HG02973 (cell line): ENCODE results near the gene ELOA2.
"Not testable (repeated sequence)": the region's sequence is repeated elsewhere in the genome, so short reads cannot be mapped to it uniquely, and the experiment has no call there.

Experiments
- ATAC-seq: cut with Tn5 transposase; IDR thresholded peaks from one replicate; pipeline ENCODE4 v1.9.1; 2021; ENCODE audit warnings: moderate library complexity; ENCODE audit not compliant: unreplicated experiment

Gene ELOA2, protein sequence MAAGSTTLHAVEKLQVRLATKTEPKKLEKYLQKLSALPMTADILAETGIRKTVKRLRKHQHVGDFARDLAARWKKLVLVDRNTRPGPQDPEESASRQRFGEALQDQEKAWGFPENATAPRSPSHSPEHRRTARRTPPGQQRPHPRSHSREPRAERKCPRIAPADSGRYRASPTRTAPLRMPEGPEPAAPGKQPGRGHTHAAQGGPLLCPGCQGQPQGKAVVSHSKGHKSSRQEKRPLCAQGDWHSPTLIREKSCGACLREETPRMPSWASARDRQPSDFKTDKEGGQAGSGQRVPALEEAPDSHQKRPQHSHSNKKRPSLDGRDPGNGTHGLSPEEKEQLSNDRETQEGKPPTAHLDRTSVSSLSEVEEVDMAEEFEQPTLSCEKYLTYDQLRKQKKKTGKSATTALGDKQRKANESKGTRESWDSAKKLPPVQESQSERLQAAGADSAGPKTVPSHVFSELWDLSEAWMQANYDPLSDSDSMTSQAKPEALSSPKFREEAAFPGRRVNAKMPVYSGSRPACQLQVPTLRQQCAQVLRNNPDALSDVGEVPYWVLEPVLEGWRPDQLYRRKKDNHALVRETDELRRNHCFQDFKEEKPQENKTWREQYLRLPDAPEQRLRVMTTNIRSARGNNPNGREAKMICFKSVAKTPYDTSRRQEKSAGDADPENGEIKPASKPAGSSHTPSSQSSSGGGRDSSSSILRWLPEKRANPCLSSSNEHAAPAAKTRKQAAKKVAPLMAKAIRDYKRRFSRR

DNA sequence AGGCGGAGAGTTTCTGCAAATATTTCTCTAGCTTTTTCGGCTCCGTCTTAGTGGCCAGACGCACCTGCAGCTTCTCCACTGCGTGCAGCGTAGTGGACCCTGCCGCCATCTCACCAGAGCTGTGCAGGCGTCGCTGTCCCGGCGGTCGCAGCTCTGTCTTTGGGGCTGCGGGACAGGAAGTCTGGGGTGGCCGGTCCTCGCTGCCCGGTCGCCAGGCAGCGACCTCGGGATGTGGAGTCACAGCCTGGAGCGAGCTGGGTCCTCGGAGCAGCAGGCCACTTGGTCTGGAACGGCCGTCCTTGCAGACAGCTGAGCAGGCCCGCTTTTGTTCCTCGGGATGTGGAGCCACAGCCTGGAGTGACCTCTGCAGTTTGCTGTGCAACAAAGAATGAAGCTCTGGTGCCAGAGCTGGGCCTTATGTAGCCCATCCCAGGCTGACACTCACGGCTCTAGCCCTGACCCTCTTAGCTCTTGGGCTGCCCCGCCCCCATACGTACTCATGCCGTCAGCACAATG lies at the start of gene ELOA2:
TSS of gene ELOA2 (minus strand) at position 466 of the 516 bp plus-strand sequence. CDS start at position 109, 357 bp downstream.
- no peak for ATAC-seq

- no peak for ATAC-seq
Observed at GRCh38 chr18:47081578-47081977, 46.2 kb upstream of the ELOA2 start.

DNA sequence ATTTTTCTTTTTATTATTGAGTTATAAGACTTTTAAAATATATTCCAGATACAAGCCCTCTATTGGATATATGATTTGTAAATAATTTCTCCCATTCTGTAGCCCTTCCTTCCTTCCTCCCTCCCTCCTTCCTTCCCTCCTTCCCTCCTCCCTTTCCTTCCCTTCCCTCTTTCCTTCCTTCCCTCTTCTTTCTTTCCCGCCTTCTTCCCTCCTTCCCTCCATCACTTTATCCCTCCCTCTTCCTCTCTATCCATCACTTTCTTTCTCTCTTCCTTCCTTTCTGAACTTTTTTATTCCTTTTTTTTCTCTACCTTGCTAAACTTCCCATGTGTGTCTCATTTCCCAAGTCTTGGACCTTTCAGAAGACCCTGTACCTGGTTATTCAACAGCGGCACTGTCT lies 45.5 kb upstream of the ELOA2 start:
- no peak for ATAC-seq

GRCh38 chr18:47077111-47077510 lies 41.7 kb upstream of the ELOA2 start:
- no peak for ATAC-seq

- ATAC-seq, result no peak
Observed at GRCh38 chr18:47075098-47075883, 39.9 kb upstream of the ELOA2 start.

DNA sequence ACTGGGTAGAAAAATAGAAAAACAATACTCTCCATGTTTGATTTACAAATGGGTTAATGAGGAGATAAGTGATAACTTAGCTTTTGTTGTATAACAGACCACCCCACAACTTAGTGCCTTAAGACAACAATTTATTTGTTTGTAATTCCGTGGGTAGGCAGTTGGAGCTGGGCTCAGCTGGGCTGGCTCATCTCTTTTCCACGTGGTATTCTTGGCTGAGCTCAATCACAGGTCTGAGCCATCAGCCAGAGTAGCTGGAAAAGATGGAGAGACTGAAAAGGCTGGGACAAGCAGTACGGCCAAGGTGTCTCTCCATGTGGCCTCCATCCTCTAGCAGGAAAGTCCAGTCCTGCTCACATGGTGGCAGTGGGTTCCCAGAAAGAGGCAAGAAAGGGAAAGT lies 32.2 kb upstream of the ELOA2 start:
- ATAC-seq, result no peak

DNA sequence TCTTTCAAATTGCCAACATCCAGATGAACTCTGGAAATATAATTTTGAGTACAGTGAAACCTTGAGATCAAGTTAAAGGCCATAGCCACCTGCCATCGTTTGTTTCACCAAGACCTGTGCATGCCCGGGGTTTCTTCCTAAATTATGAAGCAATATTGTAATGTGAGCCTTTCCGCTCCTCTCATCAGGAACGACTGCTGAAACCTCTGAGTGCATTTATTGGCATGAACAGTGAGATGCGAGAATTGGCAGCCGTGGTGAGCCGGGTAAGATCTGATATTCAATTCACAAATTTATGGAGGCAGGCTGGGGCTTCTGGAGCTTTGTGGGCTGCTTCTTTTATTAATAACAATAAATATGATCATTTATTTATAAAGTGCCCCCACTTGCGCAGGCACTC lies 27.7 kb upstream of the ELOA2 start:
- no peak for ATAC-seq

DNA sequence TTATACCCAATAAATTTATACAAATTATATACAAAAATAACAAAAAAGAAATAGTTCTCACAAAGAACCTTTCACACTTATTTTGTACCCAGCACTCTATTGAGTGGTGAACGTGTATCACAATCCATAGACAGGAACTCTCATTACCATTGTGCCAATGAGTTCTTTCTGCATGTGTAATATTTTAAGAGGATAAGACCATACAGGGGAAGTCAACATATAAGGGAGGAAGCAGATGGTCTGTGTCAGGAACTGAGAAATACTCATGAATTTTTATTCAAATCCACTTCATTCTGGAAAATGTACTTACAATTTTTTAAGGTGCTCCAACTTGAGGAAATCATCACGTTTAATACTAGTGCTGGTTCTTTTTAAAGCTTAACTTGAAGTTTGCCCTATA lies 27.1 kb upstream of the ELOA2 start:
- no peak for ATAC-seq

GRCh38 chr18:47054369-47054768 lies 18.9 kb upstream of the ELOA2 start:
- ATAC-seq, result no peak

DNA sequence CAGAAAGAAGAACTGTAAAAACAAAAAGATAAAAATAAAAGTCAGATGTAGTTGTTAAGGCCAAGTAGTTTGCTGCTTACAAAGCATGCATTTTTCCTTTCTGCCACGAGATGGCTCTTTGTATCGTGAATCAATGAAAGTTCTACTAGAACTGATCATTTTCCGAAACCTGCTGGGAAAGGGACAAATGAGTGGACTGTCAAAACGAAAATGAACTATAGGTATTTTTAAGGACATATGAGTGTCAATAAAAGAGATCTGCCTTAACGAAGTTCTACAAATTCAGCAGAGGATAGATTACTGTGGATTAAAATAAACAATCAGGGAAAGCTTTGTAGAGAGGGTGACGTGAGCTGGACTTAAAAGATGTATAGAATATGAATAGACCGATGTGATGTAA lies 15.0 kb upstream of the ELOA2 start:
- no peak for ATAC-seq

DNA sequence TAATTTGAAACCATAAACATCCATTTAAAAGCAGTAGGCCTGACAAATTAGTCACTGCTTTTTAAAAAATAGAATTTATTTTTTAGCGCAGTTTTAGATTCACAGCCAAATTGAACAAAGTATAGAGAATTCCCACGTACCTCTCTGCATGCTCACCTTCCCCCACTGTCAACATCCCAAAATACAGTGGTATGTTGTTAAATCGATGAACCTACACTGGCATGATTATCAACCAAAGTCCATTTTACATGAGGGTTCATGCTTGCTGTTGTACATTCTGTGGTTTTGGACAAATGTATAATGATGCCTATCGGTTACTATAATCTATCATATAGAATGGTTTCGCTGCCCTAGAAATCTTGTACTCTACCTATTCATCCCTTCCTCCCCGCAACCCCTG lies 5.6 kb upstream of the ELOA2 start:
- ATAC-seq, result no peak

- ATAC-seq, result no peak
Observed at GRCh38 chr18:47036927-47037578, 1.6 kb upstream of the ELOA2 start.

DNA sequence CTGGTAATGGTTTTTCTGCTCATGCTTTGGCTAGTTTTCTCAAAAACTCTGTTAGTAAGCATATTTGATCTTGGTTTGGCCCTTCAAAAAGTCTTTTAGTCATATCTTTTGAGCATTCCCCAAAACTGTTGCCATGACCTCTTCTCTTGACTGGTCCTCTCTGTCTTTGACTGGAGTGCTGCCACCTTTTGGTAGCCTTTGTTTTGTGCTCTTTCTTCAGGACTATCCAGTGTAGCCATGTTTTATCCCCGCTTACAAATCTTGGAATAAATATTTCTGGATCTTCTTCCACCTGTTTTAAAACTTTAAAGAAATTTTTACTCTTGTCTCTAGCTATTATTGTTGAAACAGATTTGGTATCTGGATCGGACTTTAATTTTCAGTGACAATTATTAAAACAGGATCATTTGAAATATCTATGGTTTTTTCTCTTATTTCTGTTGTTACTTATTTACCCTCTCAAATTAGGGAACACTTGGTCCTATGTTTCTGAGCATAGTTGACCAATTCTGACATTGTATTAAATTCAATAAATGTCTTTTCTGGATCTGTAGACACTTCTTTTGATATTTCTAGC lies 965 bp upstream of the ELOA2 start:
- no peak for ATAC-seq

DNA sequence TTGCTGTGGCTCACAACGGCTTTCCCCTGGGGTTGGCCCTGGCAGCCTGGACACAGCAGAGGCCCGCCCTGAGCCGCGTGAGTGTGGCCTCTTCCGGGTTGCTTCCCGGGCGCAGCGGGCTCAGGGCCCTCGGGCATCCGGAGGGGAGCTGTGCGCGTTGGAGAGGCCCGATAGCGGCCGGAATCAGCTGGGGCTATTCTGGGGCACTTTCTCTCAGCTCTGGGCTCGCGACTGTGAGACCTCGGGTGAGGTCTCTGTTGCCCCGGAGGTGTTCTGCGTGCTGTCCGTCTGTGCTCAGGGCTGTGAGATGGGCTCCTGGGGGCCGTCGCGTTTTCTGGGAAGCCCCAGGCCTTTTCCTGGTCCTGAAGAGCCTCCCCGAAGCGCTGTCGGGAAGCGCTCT lies 830 bp downstream of the ELOA2 start:
- ATAC-seq, result not testable (repeated sequence)

GRCh38 chr18:47032945-47033344 lies 2.5 kb downstream of the ELOA2 start:
- ATAC-seq, result no peak

GRCh38 chr18:47030887-47031286 lies 4.5 kb downstream of the ELOA2 start:
- not testable (repeated sequence) for ATAC-seq

GRCh38 chr18:47029684-47030353 lies 5.6 kb downstream of the ELOA2 start:
- not testable (repeated sequence) for ATAC-seq

GRCh38 chr18:47028738-47029137 lies 6.7 kb downstream of the ELOA2 start:
- not testable (repeated sequence) for ATAC-seq

GRCh38 chr18:47025557-47026174 lies 9.8 kb downstream of the ELOA2 start:
- not testable (repeated sequence) for ATAC-seq
